GM21423 (cell line): Measurements from ENCODE around the gene DOCK3.
"Not testable (repeated sequence)": the region's sequence is repeated elsewhere in the genome, so short reads cannot be mapped to it uniquely, and the experiment has no call there.

Experiments
- ATAC-seq: cut with Tn5 transposase; IDR thresholded peaks from one replicate; pipeline ENCODE4 v1.9.1; 2021; ENCODE audit warnings: mild to moderate bottlenecking, moderate library complexity; ENCODE audit not compliant: unreplicated experiment

The DOCK3 gene

GRCh38 chr3:50874876-50875275 is 200.1 kb downstream of the DOCK3 start:
- ATAC-seq: not testable (repeated sequence)

DNA sequence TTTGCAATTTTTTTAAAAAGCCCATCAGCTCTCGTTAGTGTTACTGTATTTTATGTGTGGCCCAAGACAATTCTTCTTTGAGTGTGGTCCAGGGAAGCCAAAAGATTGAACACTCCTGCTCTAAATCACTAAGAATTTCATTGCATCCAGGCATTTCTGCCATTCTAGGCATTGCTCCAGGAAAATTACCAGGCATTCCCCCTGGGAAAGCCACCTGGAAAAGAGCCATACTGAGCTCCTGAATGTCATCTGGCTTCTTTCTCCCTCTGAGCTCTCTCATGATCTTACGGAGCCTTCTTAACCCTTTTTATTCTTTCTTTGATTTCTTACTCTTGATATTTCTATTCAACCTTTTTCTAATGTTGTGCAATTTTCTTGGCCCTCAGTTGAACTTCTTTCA is 202.2 kb downstream of the DOCK3 start:
- ATAC-seq: no peak

- not testable (repeated sequence) for ATAC-seq
Observed at GRCh38 chr3:50882733-50883132, 208.0 kb downstream of the DOCK3 start.

- no peak for ATAC-seq
Observed at GRCh38 chr3:50883755-50884154, 209.0 kb downstream of the DOCK3 start.

DNA sequence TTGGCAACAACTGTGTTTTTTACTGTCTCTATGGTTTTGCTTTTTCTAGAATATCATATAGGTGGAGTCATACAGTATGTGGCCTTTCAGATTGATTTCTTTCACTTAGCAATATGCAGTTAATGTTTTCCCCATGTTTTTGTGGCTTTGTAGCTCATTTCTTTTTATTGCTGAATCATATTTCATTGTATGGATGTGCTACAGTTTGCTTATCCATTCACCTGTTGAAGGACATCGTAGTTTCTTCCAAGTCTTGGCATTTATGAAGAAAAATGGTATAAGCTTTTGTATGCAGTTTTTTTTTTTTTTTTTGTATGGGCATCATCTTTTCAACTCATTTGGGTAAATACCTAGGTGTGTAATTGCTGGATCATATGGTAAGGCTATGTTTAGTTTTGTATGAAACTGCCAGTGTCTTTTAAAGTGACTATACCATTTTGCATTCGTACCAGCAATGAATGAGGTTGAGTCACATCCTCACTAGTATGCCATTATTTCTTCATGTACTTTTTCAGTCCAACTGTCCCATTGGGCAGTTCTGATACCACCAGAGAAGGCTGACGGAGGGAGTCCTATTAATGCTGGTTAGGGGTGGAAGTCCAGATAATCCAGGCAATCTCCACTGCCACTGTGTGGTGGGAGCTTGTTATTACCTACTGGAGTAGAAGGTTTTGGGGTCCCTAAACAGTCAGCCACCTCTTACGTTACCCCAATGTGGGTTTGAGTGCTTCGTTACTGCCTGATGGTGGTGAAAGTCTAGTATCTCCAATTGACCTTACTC is 210.5 kb downstream of the DOCK3 start:
- no peak for ATAC-seq

DNA sequence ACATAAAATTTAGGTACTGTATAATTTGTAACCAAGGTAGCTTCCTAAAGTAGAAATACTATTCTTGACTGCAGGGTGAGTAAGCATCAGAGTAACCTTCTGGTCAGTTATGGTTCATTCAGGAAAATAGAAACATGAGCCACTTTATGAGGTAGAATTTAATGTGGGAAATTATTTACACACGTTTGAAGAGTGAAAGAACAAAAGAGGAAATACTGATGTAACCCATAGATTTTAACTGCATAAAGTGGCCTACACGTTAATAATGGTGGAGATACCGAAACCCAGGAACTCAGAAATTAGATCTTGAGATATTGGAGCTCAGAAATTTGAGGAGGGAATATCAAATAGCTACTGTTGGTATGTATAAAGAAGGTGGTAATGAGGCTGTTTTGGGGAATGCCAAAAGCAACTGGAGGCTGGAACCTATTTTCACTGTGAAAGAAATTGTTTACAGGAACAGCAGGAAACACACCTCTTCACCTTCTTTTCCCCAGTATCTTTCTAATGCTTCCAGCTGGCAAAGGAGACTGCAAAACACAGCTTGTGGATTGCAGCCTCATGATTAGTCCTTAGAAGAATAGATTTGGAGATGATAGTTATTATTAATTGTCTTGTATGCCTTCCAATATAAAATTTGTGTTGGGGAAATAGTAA is 216.1 kb downstream of the DOCK3 start:
- no peak for ATAC-seq

DNA sequence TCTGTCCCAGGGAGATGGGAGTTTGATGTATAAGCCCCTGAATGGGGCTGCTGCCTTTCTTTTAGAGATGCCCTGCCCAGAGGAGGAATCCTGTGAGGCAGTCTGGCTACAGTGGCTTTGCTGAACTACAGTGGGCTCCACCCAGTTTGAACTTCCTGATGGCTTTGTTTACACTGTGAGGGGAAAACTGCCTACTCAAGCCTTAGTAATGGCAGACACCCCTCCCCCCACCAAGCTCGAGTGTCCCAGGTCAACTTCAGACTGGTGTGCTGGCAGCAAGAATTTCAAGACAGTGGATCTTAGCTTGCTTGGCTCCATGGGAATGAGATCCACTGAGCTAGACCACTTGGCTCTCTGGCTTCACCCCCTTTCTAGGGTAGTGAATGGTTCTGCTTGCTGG is 226.4 kb downstream of the DOCK3 start:
- not testable (repeated sequence) for ATAC-seq

DNA sequence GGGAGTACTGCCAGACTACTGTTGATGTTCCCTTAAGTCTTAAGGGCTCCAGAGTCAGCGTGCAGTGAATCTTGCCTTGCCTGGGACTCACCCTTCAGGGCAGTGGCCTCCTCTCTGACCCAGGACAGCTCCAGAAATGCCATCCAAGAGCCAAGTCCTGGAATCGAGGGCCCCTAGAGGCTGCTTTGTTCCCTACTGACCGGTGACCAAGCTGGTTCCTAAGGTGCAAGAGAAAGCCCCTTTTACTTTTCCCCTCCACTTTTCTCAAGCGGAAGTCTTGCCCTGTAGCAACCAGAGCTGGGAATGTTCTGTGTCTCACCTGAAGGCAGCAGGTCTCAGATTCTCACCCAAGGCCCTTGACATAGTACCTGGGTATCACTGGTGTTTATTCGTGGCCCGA is 238.0 kb downstream of the DOCK3 start:
- no peak for ATAC-seq

GRCh38 chr3:50913260-50913659 is 238.5 kb downstream of the DOCK3 start:
- no peak for ATAC-seq

DNA sequence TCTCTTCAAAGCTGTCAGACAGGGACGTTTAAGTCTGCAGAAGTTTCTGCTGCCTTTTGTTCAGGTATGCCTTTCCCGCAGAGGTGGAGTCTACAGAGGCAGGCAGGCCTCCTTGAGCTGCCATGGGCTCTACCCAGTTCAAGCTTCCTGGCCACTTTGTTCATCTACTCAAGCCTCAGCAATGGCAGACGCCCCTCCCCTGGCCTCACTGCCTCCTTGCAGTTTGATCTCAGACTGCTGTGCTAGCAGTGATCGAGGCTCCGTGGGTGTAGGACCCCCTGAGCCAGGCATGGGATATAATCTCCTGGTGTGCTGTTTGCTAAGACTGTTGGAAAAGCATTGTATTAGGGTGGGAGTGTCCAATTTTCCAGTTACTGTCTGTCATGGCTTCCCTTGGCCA is 247.3 kb downstream of the DOCK3 start:
- not testable (repeated sequence) for ATAC-seq

- ATAC-seq: no peak
Observed at GRCh38 chr3:50923955-50924354, 249.2 kb downstream of the DOCK3 start.

DNA sequence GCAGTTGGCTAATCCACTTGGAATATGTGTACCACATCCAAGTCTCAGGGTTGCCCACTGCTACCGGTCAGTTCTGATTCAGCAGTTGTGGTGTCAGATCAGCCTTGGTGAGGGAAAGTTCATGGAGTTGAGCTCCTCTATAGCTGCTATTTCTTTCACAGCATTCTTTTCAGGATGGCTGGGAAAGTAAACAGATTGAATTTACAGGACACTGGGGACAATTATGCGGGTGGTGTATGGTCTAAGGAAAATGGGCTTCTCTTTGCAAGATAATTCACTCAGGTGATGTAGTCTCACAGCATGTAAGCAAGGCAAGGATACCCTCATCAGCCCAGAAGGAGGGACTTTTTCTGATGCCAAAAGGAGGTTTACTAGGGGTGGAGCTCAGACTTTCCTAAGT is 249.9 kb downstream of the DOCK3 start:
- no peak for ATAC-seq

GRCh38 chr3:50926868-50927267 is 252.1 kb downstream of the DOCK3 start:
- ATAC-seq: no peak

- no peak for ATAC-seq
Observed at GRCh38 chr3:50930371-50931208, 255.9 kb downstream of the DOCK3 start.

DNA sequence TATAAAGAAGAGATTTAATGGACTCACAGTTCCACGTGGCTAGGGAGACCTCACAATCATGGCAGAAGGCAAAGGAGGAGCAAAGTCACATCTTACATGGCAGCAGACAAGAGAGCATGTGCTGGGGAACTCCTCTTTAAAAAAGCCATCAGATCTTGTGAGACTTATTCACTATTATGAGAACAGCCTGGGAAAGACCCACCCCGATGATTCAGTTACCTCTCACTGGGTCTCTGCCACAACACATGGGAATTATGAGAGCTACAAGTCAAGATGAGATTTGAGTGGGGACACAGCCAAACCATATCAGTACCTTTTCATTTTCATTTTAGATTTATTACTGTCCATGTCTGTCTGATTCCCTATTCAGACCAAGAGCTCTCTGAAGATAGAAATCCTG is 258.2 kb downstream of the DOCK3 start:
- ATAC-seq: not testable (repeated sequence)

GRCh38 chr3:50936389-50936788 is 261.7 kb downstream of the DOCK3 start:
- ATAC-seq: no peak

DNA sequence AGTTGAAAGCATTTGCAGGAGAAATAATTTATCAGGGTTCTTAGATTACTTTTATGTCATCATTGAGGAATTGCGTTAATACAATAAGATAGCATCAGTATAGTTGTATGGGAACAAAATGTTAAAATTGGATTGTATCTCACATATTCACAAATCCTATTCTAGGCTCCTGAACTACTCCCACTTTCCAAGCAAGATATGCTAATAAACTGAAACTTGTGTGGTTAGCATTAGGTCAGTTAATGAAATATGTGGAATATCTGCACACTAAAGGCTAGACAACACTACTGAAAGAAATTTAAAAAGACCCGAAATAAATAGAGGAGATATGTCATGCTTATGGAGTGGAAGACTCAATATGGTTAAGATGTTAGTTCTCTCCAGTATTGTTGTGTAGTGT is 272.7 kb downstream of the DOCK3 start:
- ATAC-seq: no peak

DNA sequence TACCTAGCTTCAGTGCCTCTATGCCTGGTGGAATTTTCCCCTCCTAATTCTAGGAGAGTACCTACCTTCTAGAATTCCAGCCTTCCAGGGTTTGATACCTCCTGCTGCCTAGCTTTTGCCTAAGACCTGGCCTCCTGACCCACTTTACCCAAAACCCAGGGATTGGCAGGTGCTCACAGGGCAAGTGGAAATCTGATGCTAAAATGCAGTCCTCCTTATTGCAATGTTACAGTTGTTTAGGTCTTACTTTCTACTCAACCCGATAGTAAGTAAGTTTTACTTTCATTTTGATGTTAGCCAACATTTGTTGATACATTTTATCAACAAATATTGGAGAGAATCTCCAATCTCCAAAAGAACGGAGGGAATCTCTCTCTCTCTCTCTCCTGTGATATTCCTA is 275.9 kb downstream of the DOCK3 start:
- ATAC-seq: no peak

DNA sequence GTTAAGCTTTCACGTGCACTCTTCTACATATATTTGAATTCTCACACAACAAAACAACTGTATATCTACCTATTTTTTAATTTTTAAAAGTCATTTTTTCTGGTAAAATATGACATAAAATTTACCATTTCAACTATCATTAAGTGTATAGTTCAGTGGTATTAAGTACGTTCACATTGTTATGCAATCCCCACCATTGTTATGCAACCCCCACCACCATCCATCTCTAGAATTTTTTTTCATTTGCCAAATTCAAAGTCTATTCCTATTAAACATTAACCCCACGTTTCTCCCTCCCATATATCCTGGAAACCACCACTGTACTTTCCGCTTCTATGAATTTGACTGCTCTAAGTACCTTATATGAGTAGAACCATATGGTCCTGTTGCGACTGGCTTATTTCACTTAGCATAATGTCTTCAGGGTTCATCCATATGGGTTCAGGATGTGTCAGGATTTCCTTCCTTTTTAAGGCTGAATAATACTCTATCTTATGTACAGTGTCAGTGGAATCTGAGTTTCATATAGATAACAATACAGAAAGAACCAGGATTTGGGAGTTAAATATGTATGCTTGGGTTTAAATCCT is 279.2 kb downstream of the DOCK3 start:
- no peak for ATAC-seq

DNA sequence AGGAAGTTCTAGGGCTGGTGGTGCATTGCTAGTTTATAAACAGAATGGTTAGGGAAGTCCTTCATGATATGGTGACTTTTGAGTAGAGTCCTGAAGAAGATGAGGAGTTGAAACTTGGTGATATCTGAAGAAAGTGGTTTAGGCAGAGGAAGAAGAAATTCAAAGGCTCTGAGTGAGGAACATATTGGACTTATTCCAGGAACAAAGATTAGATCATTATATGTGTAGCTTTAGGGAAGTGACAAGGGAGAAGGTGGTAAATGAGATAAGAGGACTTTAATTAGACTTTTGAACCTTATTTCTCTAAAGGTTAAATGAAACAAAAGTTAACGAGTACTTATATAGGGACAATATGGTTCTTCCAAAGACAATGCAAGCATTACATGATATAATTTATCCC is 286.7 kb downstream of the DOCK3 start:
- no peak for ATAC-seq

GRCh38 chr3:50971487-50971924 is 296.8 kb downstream of the DOCK3 start:
- peak; percentile 74 for ATAC-seq
